NT2/D1 (cell line): ENCODE measurements around the gene DCAF12L1.

Experiments used
- YY1 ChIP-seq: IDR thresholded peaks from 2 replicates; pipeline ENCODE4 v1.6.1; 2011; ENCODE audit not compliant: insufficient read length, insufficient read depth
- ZNF274 ChIP-seq: IDR thresholded peaks from 2 replicates; pipeline ENCODE4 v1.6.1; 2011; ENCODE audit warnings: mild to moderate bottlenecking, low read depth, low read length

DNA sequence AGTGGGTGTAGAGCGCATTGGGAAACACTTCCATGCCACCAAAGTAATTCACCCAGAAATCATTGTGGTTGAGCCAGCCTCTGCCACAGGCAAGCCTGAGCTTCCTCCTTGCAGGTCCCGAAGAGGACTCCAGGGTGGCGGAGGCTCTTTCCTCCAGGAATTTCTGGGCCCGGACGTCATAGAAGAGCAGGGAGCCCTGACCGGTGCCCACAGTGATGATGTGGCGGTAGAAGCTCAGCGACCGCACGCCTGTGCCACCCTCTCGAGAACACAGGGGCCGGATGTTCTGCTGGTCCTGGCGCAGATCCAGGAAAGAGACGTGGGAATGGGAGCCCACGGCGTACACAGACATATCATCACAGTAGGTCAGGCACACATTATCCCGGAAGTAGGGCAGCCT is 1.3 kb downstream of the DCAF12L1 start:
- no peak for TF ChIP-seq YY1
- no peak for TF ChIP-seq ZNF274
